HG03060 (cell line): Measurements from ENCODE around the gene ARID5A.

ENCODE experiments used
- ATAC-seq: cut with Tn5 transposase; IDR thresholded peaks from one replicate; pipeline ENCODE4 v1.9.1; 2021; ENCODE audit warnings: low read depth, moderate number of reproducible peaks; ENCODE audit not compliant: unreplicated experiment

Gene ARID5A

DNA sequence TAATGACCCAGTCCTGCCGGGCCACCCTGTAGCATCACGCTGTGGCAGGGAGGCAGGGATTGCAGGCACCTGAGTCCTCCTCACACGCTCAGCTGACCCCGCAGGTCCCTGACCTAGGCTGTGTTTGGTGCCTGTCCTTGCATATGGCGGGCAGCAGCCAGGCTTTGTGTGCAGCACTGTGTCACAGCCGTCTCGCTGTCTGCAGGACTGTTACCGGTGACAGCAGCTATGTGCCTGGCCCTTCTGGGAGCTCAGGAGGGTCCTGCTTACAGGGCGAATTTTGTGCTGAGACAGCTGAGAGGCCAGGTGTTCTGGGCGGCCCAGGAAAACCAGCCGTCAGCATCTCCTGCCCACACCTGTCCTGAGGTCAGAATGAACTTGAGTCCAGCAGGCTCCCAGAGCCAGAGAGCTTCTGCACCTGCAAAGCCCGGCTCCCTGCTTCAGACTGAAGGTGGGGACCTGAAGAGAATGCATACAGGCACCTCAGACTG, 10.4 kb upstream of the ARID5A start:
- no peak for ATAC-seq

- no peak for ATAC-seq
These were observed 9.8 kb upstream of the ARID5A start for GRCh38 chr2:96526615-96527285.

DNA sequence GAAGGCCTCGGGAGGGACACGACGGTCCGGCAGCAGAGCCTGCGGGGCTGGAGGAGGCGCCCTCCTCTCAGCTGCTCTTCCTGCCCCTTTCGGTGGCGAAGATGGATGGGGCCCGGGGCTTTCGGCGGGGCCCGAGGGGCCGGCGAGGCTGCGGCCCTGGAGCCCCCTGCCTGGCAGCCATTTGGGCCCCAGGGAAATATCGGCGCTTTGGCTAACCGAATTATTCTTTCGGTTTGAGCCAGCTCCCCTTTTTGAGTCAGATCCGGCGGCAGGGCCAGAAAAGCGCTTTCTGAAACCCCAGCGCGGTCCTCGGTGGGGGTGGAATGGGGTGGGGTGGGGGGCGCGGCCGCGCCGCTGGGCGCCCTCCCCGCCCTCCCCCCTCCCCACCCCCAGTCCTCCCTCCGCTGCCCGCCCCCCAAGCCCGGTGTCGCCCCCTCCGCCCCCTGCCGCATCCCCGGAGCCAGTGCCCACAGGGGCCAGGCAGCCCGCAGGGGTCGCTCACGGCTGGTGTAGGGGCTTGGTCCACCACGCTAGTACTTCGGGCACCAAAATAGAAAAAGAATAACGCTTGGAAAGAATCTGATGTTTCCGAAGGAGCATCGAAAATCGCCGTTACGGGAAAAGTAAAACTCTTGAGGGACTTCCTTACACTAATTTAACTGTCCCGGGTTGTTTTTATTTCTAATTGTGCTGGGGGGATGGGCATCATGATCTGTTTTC, 9.1 kb upstream of the ARID5A start:
- ATAC-seq, result no peak

- no peak for ATAC-seq
These were observed 8.4 kb upstream of the ARID5A start for GRCh38 chr2:96528006-96528699.

- no peak for ATAC-seq
These were observed 7.7 kb upstream of the ARID5A start for GRCh38 chr2:96528700-96529375.

GRCh38 chr2:96529376-96530143, 7.0 kb upstream of the ARID5A start:
- no peak for ATAC-seq

GRCh38 chr2:96530144-96530430, 6.5 kb upstream of the ARID5A start:
- no peak for ATAC-seq

- ATAC-seq, result no peak
These were observed 5.8 kb upstream of the ARID5A start for GRCh38 chr2:96530474-96531357.

GRCh38 chr2:96531366-96531765, 5.2 kb upstream of the ARID5A start:
- ATAC-seq, result no peak

DNA sequence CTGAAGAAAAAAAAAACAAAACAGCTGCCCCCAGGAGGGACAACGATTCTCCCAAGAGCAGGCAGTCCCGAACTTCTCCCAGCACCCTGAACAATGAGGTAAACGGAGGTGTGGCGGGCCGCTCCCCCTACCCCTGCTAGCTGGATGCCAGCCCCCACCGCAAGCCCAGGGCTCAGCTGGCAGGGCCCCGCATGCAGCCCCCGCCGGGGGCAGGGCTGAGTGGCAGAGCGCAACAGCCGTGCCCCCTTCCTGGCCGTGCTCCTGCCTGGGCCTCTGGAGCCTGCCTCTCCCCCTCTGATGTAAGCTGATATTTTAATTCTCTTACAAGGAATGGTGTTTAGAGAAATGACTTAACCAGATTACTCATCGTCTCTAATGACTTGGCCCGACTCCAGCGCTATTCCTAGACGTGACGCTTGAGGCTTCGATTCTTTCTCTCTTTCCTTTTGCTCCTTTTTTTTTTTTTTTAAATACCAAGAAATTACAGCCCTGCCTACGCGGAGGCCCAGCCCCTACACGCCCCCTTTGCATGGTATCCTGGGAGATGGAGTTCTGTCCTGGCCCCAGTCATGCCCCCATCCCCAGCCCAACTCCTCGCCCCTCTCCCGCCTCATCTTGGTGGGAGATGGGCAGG, 4.6 kb upstream of the ARID5A start:
- peak; percentile 25 for ATAC-seq

DNA sequence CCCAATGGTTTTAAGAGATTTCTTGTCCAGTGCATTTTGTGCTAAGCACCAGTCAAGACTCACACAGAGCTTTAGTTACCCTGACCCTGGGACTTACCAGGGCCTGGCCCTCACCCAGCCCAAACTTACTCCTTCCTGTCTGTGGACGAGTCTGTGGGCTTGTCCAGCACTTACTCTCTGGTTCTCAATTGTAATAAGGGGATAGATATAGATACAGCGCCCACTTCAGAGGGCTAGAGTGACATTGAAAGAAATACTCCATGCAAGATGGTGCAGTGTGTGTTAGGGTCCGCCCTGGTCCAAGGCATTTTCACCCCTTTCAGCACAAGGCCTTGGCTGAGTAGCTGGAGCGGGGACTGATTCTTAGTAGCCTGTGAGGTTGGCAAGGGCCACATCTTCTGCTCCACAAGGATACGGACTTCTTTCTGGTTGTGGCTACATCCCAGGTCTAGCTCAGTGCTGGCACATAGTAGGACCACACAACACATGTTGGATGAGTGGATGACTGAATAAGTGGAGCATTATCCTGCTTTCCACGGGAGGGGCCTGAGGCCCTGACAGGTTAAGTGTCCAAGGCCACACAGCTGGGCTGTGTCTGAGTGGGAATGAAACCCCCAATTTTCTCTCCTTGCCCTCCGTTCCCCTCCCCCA, 3.8 kb upstream of the ARID5A start:
- no peak for ATAC-seq

DNA sequence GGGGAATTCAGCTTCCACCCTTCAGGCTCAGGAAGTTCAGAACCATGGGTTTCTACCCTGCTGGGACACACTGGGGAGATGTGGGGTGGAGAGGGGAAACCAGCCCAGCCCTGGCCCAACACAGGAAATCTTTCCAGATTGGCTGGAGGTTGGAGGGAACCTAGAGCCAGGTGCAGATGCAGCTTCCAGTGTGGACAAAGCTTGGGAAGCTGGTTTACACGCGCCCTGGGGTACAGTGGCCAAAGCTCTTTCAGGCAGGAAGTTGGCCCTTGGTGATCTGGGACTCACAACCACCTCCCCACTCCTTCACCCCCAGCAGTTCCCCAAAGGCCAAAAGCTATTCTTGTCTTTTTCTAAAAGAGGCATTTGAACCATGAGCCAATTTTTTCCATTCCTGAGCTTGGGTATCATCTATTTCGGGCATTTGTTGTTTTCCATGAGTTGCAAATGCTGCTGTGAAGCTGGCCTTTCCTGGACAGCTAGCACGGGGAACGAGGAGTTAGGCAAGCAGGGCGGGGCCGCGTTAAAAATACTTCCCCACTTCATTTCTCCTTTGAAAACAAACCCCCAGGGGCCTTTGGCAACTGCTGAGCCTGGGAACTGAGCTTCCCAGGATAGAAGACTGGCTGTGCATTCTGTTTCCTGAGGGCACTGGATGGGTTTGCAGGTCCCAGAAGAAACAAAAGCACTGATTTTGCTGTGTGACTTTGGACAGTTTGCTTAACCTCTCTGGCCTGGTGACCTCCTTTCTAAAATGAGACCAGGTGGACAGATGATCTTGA, 3.1 kb upstream of the ARID5A start:
- no peak for ATAC-seq

DNA sequence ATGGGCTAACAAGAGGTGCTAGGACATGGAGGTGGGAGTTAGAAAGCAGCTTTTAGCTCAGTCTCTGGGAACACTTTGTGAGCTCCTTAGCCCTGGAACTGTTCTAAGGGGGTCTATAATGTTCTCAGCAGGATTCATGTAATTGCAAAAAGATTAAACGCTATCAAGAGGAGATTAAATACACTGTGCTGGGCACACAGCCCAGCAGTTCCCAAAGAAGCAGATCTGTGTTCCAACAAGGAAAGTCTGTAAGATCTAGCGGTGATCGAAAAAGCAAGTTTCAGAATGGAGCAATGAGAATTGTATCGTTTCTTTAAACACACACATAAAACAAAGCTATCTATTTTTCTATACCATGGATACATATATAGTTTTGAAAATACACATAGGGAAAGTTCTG, 2.4 kb upstream of the ARID5A start:
- no peak for ATAC-seq

DNA sequence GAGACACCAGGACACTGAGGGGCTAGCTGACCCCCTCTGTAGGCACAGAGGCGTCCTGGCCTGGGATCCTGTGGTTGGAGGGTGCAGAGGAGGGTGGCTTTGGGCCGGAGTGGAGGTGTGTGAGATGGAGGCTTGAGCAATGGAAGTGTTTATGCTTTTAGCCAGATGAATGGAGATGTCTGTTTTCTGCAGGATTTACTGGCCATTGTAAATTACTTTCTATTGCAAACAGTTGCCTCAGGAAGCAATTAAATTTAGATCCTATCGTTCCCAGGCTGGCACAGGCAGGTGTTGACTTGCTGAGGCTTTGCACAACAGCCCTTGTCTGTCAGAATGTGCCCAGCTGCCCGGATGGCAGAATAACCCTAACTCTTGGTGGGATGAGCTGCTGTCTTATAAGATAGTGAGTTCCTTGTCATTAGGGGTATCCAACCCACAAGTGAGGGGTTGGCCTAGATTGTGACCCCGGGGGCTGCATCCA, 1.8 kb upstream of the ARID5A start:
- no peak for ATAC-seq

DNA sequence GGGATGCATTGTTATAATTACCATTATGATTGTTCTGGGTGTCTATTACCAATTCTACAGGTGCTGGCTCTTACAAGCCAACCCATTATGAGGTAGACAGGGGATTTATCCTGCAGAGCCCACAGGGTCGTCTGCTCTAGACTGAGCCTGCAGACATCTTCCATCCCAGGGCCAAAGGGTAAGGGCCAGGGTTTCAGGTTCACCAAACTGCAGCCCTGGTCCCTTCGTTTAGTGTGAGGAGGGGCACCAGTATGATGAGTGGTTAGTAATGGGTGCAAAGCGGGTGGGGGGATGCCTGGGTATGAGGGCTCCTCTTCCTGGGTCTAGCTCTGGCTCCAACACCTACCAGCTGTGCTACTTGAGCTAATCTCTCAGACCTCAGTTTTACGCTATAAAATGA, 1.2 kb upstream of the ARID5A start:
- ATAC-seq, result no peak

DNA sequence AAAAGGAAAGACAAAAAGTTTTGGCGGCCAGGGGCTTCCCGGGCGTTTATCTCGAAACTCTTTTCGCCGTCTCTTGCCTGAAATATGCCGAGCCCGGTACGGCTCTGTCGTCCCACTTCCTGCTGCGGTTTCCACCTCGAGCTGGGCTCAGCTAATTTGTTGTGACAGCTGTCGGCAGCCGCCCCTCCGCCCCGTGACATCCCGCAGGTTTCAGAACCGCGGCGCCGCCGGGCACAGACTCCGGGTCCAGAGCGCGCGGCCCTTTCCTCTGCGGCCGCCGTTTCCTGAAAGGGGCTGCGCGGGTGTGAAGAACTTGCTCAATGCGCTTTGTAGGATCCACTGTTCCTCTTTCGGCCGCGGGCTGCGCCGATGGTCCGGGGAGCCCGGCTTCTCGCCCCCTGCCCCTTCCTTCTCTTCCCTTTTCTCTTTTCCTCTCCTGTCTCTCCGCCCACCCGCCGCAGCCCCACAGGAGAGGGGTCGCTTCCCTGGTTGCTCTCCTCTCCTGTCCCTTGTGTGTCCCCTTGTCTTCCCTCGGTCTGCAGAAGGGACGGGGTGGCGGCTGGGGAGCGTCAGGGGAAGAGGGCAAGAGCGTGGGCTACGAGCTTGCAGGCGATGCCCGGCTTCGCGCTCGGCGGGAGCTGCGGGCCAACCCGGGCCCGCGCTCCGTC, 648 bp downstream of the ARID5A start:
- peak; percentile 33 for ATAC-seq
